Cerebellar nuclear complex (tissue), 1 donor: Measurements from ENCODE around the gene TAL1.

ENCODE experiments used
- DNase-seq, 2 experiments: peaks; one replicate each; lab custom pipeline; 2025; lab: John Stamatoyannopoulos, UW

The TAL1 gene

DNA sequence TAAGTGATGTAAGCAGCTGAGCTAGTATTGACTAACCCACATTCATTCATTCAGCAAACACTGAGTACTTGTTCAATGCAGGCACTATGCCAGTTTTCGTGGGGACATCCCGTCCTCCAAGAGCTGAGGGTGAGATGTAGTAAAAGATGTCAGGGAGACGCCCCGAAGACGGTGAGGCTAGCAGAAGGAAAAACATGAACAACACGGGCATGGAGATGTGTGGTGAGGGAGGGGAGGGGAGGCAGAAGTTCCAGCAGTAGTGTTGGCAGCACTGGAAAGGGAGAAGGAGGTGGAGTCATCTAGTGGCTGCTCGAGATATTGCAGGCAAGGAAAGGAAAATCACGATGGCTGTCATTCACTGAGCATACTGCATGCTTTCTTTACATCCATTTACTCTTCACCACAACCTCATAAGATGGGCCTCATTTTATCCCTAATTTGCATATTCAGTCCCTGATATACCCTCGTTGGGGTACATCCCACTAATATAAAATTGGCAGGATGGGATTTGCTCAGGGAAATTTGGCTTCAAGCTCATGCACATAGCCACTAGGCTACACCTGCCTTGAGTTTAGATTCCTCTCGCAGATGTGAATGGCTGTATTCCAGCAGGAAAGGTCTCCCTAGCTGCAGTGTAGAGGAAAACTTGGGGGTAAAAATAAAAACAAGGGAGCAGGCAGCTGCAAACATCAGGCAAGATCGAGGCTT lies 56.6 kb downstream of the TAL1 start:
- peak in 1 of 2 experiments; percentile 3 for DNase-seq

DNA sequence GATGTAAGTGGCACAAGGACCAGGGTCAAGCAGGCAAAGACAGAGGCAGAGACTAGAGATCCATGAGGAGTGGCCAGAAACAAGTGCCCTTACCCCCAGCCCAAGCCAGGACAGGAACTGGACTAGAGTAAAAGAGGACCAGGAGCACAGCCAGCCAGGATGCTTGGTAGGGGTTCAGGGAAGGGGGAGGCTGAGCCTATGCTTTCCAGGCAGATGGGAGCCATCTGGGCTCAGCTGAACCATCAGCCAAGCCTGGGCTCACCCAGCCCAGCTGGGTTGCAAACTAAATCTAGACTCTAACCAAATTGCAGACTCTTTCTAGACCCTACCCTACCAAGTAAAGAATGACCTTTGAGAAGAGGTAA lies 57.4 kb downstream of the TAL1 start:
- DNase-seq: no peak

DNA sequence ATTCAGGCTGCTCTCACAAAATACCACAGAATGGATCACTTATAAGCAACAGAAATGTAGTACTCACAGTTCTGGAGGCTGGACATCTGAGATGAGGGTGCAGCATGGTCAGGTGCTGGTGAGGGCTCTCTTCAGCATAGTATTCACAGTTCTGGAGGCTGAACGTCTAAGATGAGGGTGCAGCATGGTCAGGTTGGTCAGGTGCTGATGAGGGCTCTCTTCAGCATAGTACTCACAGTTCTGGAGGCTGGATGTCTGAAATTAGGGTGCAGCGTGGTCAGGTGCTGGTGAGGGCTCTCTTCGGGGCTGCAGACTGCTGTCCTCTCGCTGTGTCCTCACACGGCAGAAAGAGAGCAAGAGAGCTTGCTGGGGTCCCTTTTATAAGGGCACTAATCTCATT lies 59.2 kb downstream of the TAL1 start:
- DNase-seq: no peak
